SK-N-SH treated with all-trans-retinoic acid at 6 μM for 48 hours (cell line): ENCODE results near the gene PRAMEF1.
"Not testable (repeated sequence)": the region's sequence is repeated elsewhere in the genome, so short reads cannot be mapped to it uniquely, and the experiment has no call there.

Experiments used
- ATAC-seq: fragments of 200-7000 bp; cut with Tn5 transposase; 3 replicates; pipeline ENCODE4 v1.9.1; 2020; ENCODE audit warnings: mild to moderate bottlenecking, moderate library complexity
- ARNTL ChIP-seq: fragments of 450-650 bp; formaldehyde crosslinking; IDR thresholded peaks from 2 replicates; pipeline ENCODE4 v1.5.0; 2020; ENCODE audit warnings: low read depth, mild to moderate bottlenecking, moderate library complexity, borderline replicate concordance
- BACH2 ChIP-seq: fragments of 250-450 bp; sonication (Bioruptor Pico); IDR thresholded peaks from 2 replicates; pipeline ENCODE4 v1.9.0; 2021; ENCODE audit warnings: mild to moderate bottlenecking, borderline replicate concordance
- CSDC2 ChIP-seq: fragments of 250-450 bp; sonication (Bioruptor Pico); IDR thresholded peaks from 2 replicates; pipeline ENCODE4 v1.5.0; 2020; ENCODE audit warnings: mild to moderate bottlenecking, moderate library complexity
- ESRRG ChIP-seq: fragments of 250-450 bp; sonication (Bioruptor Pico); IDR thresholded peaks from 2 replicates; pipeline ENCODE4 v1.6.1; 2021; ENCODE audit warnings: mild to moderate bottlenecking
- GLIS3 ChIP-seq: fragments of 250-450 bp; sonication (Bioruptor Pico); IDR thresholded peaks from 2 replicates; pipeline ENCODE4 v1.5.0; 2020; ENCODE audit warnings: mild to moderate bottlenecking, moderate library complexity
- ISL1 ChIP-seq: fragments of 250-450 bp; sonication (Bioruptor Pico); IDR thresholded peaks from 2 replicates; pipeline ENCODE4 v2.1.2; 2022; ENCODE audit warnings: mild to moderate bottlenecking, moderate library complexity
- OSR1 ChIP-seq: fragments of 250-450 bp; sonication (Bioruptor Pico); IDR thresholded peaks from 2 replicates; pipeline ENCODE4 v1.8.0; 2022; ENCODE audit warnings: moderate library complexity, mild to moderate bottlenecking, inconsistent platforms
- PPARA ChIP-seq: fragments of 250-450 bp; sonication (Bioruptor Pico); IDR thresholded peaks from 2 replicates; pipeline ENCODE4 v1.5.0; 2020; ENCODE audit warnings: mild to moderate bottlenecking, borderline replicate concordance
- RARB ChIP-seq: fragments of 250-450 bp; sonication (Bioruptor Pico); IDR thresholded peaks from 2 replicates; pipeline ENCODE4 v1.8.0; 2021; ENCODE audit warnings: mild to moderate bottlenecking, moderate library complexity
- TOX ChIP-seq: fragments of 250-450 bp; sonication (Bioruptor Pico); IDR thresholded peaks from 2 replicates; pipeline ENCODE4 v1.8.0; 2021; ENCODE audit warnings: mild to moderate bottlenecking, moderate library complexity, borderline replicate concordance
- ZC3H10 ChIP-seq: fragments of 250-450 bp; sonication (Bioruptor Pico); IDR thresholded peaks from 2 replicates; pipeline ENCODE4 v1.5.1; 2021; ENCODE audit warnings: mild to moderate bottlenecking, moderate library complexity
- ZFP3 ChIP-seq: fragments of 250-450 bp; sonication (Bioruptor Pico); IDR thresholded peaks from 2 replicates; pipeline ENCODE4 v1.5.0; 2020; ENCODE audit warnings: mild to moderate bottlenecking, moderate library complexity
- ZFP30 ChIP-seq: fragments of 450-650 bp; formaldehyde crosslinking; IDR thresholded peaks from 2 replicates; pipeline ENCODE4 v1.5.0; 2022; ENCODE audit warnings: mild to moderate bottlenecking, moderate library complexity
- ZNF565 ChIP-seq: fragments of 450-650 bp; formaldehyde crosslinking; conservative IDR thresholded peaks from 2 replicates; pipeline ENCODE4 v1.5.0; 2020; ENCODE audit warnings: low read depth, mild to moderate bottlenecking, moderate library complexity
- ZNF70 ChIP-seq: fragments of 450-650 bp; formaldehyde crosslinking; IDR thresholded peaks from 2 replicates; pipeline ENCODE4 v1.5.0; 2020; ENCODE audit warnings: mild to moderate bottlenecking, moderate library complexity
- ZNF8 ChIP-seq: fragments of 450-650 bp; formaldehyde crosslinking; IDR thresholded peaks from 2 replicates; pipeline ENCODE4 v1.5.0; 2020; ENCODE audit warnings: mild to moderate bottlenecking, moderate library complexity
- TF ChIP-seq, protein P1 (sequence below): fragments of 250-450 bp; sonication (Bioruptor Pico); IDR thresholded peaks from 2 replicates; pipeline ENCODE4 v1.5.1; 2020; ENCODE audit warnings: low read depth, mild to moderate bottlenecking, moderate library complexity
- TF ChIP-seq, protein P2 (sequence below): fragments of 250-450 bp; sonication (Bioruptor Pico); IDR thresholded peaks from 2 replicates; pipeline ENCODE4 v1.8.0; 2021; ENCODE audit warnings: low read depth, mild to moderate bottlenecking, moderate library complexity, borderline replicate concordance

PRAMEF1 gene

DNA sequence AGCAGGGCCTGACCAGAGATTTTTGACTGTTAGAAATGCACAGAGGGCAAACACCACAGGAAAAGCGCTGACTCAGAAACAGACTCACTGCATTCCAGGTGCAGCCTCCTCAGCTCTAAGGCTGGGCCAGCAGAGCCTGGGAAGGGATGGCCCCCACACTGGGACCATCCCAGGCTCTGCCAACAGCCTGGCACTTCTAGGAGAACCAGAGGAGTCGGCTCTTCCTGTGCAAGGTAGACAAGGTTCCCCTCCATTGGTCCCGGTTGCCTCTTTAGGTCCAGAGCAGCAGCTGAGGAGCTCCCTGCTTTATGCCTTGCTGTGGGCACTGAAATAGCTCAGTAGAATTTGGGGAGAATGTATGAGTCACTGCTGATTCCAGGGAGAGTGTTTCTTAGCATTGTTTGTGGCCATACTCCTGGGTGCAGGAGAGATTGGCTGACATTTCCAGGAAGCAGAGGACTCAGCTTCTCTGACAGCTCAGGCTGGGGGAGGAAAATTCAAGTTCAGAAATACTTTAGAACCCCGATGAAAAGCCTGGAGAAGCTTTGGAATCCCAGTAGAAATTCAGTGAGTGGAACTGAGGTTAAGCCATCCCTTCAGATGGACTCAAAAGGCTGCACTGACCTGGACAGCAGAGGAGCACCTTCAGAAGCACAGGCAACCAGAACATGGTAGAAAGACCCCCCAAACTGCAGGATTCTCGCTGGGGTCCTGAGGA lies 19.7 kb downstream of the PRAMEF1 start:
- no peak for TF ChIP-seq PPARA
- TF ChIP-seq TOX (CRISPR knock-in tag), result no peak
- TF ChIP-seq GLIS3 (CRISPR knock-in tag), result no peak
- no peak for TF ChIP-seq ISL1
- TF ChIP-seq ZNF8, result no peak
- TF ChIP-seq OSR1, result no peak
- TF ChIP-seq ZNF565 (CRISPR knock-in tag), result no peak
- TF ChIP-seq ZC3H10 (CRISPR knock-in tag), result no peak
- TF ChIP-seq ZFP3, result no peak
- no peak for TF ChIP-seq RARB (CRISPR knock-in tag)
- TF ChIP-seq ARNTL (CRISPR knock-in tag), result no peak
- no peak for TF ChIP-seq ZNF70
- TF ChIP-seq ZFP30 (CRISPR knock-in tag), result no peak
- TF ChIP-seq BACH2 (CRISPR knock-in tag), result no peak
- TF ChIP-seq, protein P1, sequence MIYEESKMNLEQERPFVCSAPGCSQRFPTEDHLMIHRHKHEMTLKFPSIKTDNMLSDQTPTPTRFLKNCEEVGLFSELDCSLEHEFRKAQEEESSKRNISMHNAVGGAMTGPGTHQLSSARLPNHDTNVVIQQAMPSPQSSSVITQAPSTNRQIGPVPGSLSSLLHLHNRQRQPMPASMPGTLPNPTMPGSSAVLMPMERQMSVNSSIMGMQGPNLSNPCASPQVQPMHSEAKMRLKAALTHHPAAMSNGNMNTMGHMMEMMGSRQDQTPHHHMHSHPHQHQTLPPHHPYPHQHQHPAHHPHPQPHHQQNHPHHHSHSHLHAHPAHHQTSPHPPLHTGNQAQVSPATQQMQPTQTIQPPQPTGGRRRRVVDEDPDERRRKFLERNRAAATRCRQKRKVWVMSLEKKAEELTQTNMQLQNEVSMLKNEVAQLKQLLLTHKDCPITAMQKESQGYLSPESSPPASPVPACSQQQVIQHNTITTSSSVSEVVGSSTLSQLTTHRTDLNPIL (CRISPR knock-in tag), result no peak
- peak; percentile 88 for ATAC-seq

DNA sequence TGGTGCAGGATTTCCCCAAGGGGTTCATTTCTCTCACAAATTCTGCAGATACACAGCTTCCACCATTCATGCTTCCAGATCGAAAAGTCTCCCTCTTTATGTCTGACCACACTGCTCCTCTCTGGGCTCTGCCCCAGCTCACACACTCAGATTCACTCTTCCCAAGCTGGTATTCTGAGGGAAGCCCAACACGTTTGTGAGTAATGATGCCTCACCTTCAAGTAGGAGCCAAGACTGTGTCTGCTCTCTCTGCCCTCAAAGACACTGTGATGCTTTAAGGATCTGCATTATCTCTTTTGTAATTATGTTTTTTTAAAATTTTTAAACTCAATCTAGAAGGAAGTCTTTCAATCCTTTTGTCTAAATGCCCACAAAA lies 20.2 kb downstream of the PRAMEF1 start:
- TF ChIP-seq ZC3H10 (CRISPR knock-in tag) (no peak), CSDC2 (CRISPR knock-in tag) (no peak), PPARA (no peak), ESRRG (CRISPR knock-in tag) (no peak)
- TF ChIP-seq, protein P1 (CRISPR knock-in tag), result no peak
- TF ChIP-seq, protein P2, sequence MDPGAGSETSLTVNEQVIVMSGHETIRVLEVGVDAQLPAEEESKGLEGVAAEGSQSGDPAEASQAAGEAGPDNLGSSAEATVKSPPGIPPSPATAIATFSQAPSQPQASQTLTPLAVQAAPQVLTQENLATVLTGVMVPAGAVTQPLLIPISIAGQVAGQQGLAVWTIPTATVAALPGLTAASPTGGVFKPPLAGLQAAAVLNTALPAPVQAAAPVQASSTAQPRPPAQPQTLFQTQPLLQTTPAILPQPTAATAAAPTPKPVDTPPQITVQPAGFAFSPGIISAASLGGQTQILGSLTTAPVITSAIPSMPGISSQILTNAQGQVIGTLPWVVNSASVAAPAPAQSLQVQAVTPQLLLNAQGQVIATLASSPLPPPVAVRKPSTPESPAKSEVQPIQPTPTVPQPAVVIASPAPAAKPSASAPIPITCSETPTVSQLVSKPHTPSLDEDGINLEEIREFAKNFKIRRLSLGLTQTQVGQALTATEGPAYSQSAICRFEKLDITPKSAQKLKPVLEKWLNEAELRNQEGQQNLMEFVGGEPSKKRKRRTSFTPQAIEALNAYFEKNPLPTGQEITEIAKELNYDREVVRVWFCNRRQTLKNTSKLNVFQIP (CRISPR knock-in tag), result no peak
- TF ChIP-seq, all 23 proteins: peak for 0
- peak; percentile 58 for ATAC-seq

DNA sequence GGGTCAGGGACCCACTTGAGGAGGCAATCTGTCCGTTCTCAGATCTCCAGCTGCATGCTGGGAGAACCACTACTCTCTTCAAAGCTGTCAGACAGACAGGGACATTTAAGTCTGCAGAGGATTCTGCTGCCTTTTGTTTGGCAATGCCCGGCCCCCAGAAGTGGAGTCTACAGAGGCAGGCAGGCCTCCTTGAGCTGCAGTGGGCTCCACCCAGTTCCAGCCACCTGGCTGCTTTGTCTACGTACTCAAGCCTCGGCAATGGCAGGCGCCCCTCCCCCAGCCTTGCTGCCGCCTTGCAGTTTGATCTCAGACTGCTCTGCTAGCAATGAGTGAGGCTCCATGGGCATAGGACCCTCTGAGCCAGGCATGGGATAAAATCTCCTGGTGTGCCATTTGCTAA lies 27.9 kb downstream of the PRAMEF1 start:
- not testable (repeated sequence) for ATAC-seq

DNA sequence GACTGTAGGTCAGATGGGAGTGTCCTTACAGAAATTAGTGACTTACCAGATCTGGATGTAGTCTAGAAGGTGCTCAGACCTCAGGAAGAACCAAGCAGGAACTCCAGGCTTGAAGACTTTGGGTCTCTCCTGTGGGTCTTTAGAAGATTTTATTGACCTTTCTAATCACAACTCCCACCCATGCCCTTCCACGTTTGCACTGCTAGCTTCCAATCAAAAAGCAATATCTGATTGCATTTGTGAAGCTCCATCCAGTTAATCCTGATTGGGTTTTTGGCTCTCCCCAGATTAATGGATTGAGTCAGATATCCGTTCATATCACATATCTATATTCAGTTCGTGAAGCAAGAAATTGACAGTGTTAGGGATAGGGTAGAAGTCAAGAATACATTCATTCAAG lies 40.1 kb downstream of the PRAMEF1 start, which contains the start of gene PRAMEF11:
TSS of gene PRAMEF11 (minus strand) at position 101 of the 400 bp plus-strand sequence. CDS start 2,621 bp downstream, outside the sequence.
- ATAC-seq, result not testable (repeated sequence)

DNA sequence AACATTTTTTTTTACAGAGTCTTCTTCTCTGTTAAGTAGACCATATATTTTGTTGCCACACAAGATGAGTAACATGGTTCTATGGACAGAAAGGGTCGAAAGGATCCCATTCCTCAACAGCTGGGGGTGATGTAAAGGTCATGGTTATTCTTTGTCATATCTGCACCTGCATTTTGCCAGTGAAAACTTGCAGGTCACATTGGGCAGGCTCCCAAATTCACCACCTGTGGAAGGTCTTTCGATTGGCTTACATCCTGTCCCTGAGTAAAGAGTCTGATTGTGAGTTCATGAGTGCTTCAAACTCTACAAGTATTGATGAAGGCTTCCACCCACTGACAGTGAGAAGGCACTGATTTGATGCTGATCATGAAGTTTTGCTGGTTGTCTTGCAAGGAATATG lies 42.1 kb downstream of the PRAMEF1 start:
- ATAC-seq, result not testable (repeated sequence)
